ENCODE results near the gene C7orf57.

DNA sequence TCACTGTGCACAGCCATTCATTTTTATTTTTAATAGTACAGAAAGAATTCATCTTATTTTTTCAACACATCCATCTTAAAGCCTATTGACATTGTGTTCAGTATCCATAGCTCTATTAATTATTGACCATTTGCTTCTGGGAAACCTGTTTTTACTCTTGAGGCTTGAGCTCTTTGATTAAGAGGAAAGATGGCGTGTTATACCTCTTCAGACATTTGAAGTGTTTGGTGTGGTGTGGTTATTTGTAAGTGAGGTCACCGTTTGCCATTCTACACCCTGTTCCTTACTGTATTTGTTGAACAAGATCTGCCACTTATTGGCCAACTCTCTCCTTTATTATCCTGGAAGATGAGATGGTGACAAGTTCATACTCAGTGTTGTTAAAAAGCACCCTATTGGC, 18.4 kb downstream of the C7orf57 start:
- TF ChIP-seq, protein P1, sequence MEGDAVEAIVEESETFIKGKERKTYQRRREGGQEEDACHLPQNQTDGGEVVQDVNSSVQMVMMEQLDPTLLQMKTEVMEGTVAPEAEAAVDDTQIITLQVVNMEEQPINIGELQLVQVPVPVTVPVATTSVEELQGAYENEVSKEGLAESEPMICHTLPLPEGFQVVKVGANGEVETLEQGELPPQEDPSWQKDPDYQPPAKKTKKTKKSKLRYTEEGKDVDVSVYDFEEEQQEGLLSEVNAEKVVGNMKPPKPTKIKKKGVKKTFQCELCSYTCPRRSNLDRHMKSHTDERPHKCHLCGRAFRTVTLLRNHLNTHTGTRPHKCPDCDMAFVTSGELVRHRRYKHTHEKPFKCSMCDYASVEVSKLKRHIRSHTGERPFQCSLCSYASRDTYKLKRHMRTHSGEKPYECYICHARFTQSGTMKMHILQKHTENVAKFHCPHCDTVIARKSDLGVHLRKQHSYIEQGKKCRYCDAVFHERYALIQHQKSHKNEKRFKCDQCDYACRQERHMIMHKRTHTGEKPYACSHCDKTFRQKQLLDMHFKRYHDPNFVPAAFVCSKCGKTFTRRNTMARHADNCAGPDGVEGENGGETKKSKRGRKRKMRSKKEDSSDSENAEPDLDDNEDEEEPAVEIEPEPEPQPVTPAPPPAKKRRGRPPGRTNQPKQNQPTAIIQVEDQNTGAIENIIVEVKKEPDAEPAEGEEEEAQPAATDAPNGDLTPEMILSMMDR (IDR thresholded peaks at IDR 0.05; ENCODE audit: low read length) = no peak
- no peak for TF ChIP-seq EZH2phosphoT487 (IDR thresholded peaks at IDR 0.05; ENCODE audit: low read length)
